GM12878 (cell line): Measurements from ENCODE around the gene HHIP. TPM values are rescaled to one million over a fixed set of nuclear protein-coding genes. Genes with fewer than 3 reads are reported as not detected.
A peak's percentile ranks its signal among the peaks of the same experiment; 100 is the strongest.

Experiments used
- ATAC-seq: fragments of 200-7000 bp; cut with Tn5 transposase; 3 replicates; pipeline ENCODE4 v1.9.1; 2020; ENCODE audit warnings: mild to moderate bottlenecking, moderate library complexity
- BruUV-seq: library from RNA; stranded (reverse); fragments of 400-500 nt; replicated peaks from 2 replicates; lab custom pipeline; 2021; lab: Mats Ljungman, UMichigan
- CTCF ChIA-PET: fragments of 300-600 bp; sonication (Branson Sonifier 250); formaldehyde crosslinking; extraction: SDS; loops from one replicate; lab custom pipeline; 2021; ENCODE audit warnings: inconsistent platforms; lab: Yijun Ruan, JAX
- POLR2A ChIA-PET: fragments of 350-600 bp; formaldehyde crosslinking; extraction: SDS; loops from one replicate; lab custom pipeline; 2021; ENCODE audit warnings: inconsistent platforms; lab: Charles Lee
- RAD21 ChIA-PET: fragments of 300-600 bp; sonication (Branson Sonifier 250); formaldehyde crosslinking; loops from one replicate; lab custom pipeline; 2023; ENCODE audit warnings: antibody characterized with exemption; ENCODE audit not compliant: unreplicated experiment; lab: Charles Lee
- SMC1A ChIA-PET: fragments of 300-600 bp; sonication (Branson Sonifier 250); formaldehyde crosslinking; loops from one replicate; lab custom pipeline; 2023; ENCODE audit not compliant: unreplicated experiment, uncharacterized antibody; lab: Charles Lee
- DNase-seq: peaks from one replicate; pipeline ENCODE4 v3.0.0-alpha.2; 2011; ENCODE audit warnings: low read depth, low spot score
- FAIRE-seq: peaks from 3 replicates; lab custom pipeline; 2011; peaks lifted over from hg19 to GRCh38; lab: Jason Lieb, UNC
- H2AFZ ChIP-seq: 2 replicates; pipeline ENCODE4 v1.6.0; 2011; ENCODE audit warnings: low read depth, low read length, control low read depth; ENCODE audit not compliant: control insufficient read depth
- H3K27ac ChIP-seq: 2 replicates; pipeline ENCODE4 v1.5.1; 2011; ENCODE audit warnings: control low read depth; ENCODE audit not compliant: control insufficient read depth, insufficient read depth
- H3K27me3 ChIP-seq, 2 experiments: replicated peaks in 1 of 2; 2 replicates each; pipeline versions ENCODE4 v1.6.0 to v1.6.1; 2011; ENCODE audit warnings: low read length in 1 of 2; ENCODE audit not compliant: control insufficient read depth in 2 of 2, insufficient read depth in 2 of 2
- H3K36me3 ChIP-seq, 2 experiments: 2 replicates each; pipeline ENCODE4 v1.5.1; 2011; ENCODE audit warnings: low read length in 1 of 2; ENCODE audit not compliant: control insufficient read depth in 2 of 2, insufficient read depth in 2 of 2
- H3K4me1 ChIP-seq: 2 replicates; pipeline ENCODE4 v1.6.1; 2011; ENCODE audit warnings: mild to moderate bottlenecking, low read length, moderate library complexity, mixed read lengths; ENCODE audit not compliant: control insufficient read depth, insufficient read depth
- H3K4me2 ChIP-seq: 2 replicates; pipeline ENCODE4 v1.6.0; 2011; ENCODE audit warnings: control low read depth; ENCODE audit not compliant: control insufficient read depth, insufficient read depth
- H3K4me3 ChIP-seq: fragments of 200-600 bp; sonication (generic); 2 replicates; pipeline ENCODE4 v1.5.1; 2016
- H3K79me2 ChIP-seq: 2 replicates; pipeline ENCODE4 v1.6.0; 2011; ENCODE audit warnings: low read length; ENCODE audit not compliant: control insufficient read depth, insufficient read depth
- H3K9ac ChIP-seq: 2 replicates; pipeline ENCODE4 v1.8.0; 2011; ENCODE audit warnings: low read length, control low read depth, mixed read lengths; ENCODE audit not compliant: control insufficient read depth, insufficient read depth
- H3K9me3 ChIP-seq: replicated peaks from 3 replicates; pipeline ENCODE4 v1.5.1; 2011; ENCODE audit warnings: mild to moderate bottlenecking, low read length; ENCODE audit not compliant: control insufficient read depth, insufficient read depth
- H4K20me1 ChIP-seq: 2 replicates; pipeline ENCODE4 v1.6.0; 2011; ENCODE audit not compliant: control insufficient read depth, insufficient read depth
- HDAC2 ChIP-seq: fragments of 200-600 bp; sonication (generic); IDR thresholded peaks from 2 replicates; pipeline ENCODE4 v1.6.1; 2017
- MEF2B ChIP-seq: fragments of 450-650 bp; IDR thresholded peaks from 2 replicates; pipeline ENCODE4 v1.6.1; 2018; ENCODE audit warnings: mild to moderate bottlenecking, moderate library complexity; ENCODE audit not compliant: partially characterized antibody, poor library complexity, severe bottlenecking
- MTA3 ChIP-seq: IDR thresholded peaks from 2 replicates; pipeline ENCODE4 v1.6.1; 2012; ENCODE audit warnings: low read length, inconsistent platforms, borderline replicate concordance
- PAX8 ChIP-seq: fragments of 450-650 bp; IDR thresholded peaks from 2 replicates; pipeline ENCODE4 v1.6.1; 2017; ENCODE audit warnings: mild to moderate bottlenecking, moderate library complexity
- RAD21 ChIP-seq: IDR thresholded peaks from 2 replicates; pipeline ENCODE4 v1.6.1; 2011; ENCODE audit warnings: mild to moderate bottlenecking, low read depth, low read length, moderate library complexity; ENCODE audit not compliant: insufficient read depth
- RBBP5 ChIP-seq: fragments of 200-600 bp; sonication (generic); conservative IDR thresholded peaks from 2 replicates; pipeline ENCODE4 v1.6.1; 2016
- SMC3 ChIP-seq: IDR thresholded peaks from 2 replicates; pipeline ENCODE4 v1.6.1; 2011; ENCODE audit warnings: low read length, improper control_type of control experiment, borderline replicate concordance
- SPI1 ChIP-seq: IDR thresholded peaks from 2 replicates; pipeline ENCODE4 v1.6.1; 2011; ENCODE audit warnings: low read depth, mild to moderate bottlenecking, low read length, moderate library complexity, borderline replicate concordance; ENCODE audit not compliant: insufficient read depth
- WGBS: methylation state at CpG from one replicate; pipeline ENCODE4 v1.1.6; 2016; ENCODE audit warnings: low lambda C conversion rate; ENCODE audit not compliant: insufficient replicate concordance, insufficient coverage; ENCODE audit errors: missing lambda C conversion rate; 5-methylcytosine and 5-hydroxymethylcytosine counted together
- in situ Hi-C: fragments of 300-500 bp; cut with MboI; formaldehyde crosslinking; loops from 9 replicates; pipeline ENCODE4 v1.14.3; 2018; ENCODE audit warnings: mixed read lengths
- intact Hi-C: fragments of 100-400 bp; cut with micrococcal nuclease; formaldehyde crosslinking; loops from one replicate; pipeline ENCODE4 v1.14.2; 2022; ENCODE audit not compliant: unreplicated experiment
- polyA plus RNA-seq, 11 experiments: library from polyadenylated mRNA; depleted of rRNA in 4 of 11; unstranded in 6 of 11; stranded (reverse) in 5 of 11; fragments of >200 nt; fragmentation: Nextera tagmentation in 4 of 11; fragmentation: Illumina TruSeq in 1 of 11; extraction: Ambion mirVana in 4 of 11; extraction: Trizol in 1 of 11; gene quantifications; 1 replicate in 1 of 11; 2 replicates in 10 of 11; pipeline versions ENCODE4 v1.2.1 to v1.2.3, GENCODE V29; 2011 to 2016; ENCODE audit warnings: inconsistent platforms in 2 of 11, missing spikeins in 2 of 11, low read depth in 1 of 11
- total RNA-seq, 4 experiments: library from RNA; depleted of rRNA in 3 of 4; stranded (reverse); fragments of >200 nt in 3 of 4; fragmentation: Illumina TruSeq in 1 of 4; extraction: Trizol in 1 of 4; gene quantifications; 2 replicates each; pipeline versions ENCODE4 v1.2.1 to v1.2.3, GENCODE V29; 2013 to 2021
- TF ChIP-seq, protein P1 (sequence below): fragments of 450-650 bp; formaldehyde crosslinking; IDR thresholded peaks from 2 replicates; pipeline ENCODE4 v1.4.0; 2022; ENCODE audit warnings: mild to moderate bottlenecking, moderate library complexity
- TF ChIP-seq, protein P2 (sequence below): IDR thresholded peaks from 2 replicates; pipeline ENCODE4 v1.6.1; 2012; ENCODE audit warnings: improper control_type of control experiment, low read depth, low read length; ENCODE audit not compliant: insufficient replicate concordance

HHIP gene
- total and polyA plus RNA-seq, 10 of the 15 experiments (the other 5 are each of a cell fraction or from before 2014, with no cell fraction given) = 0.06 to 0.56 (median 0.24) TPM; not detected in 1

GRCh38 chr4:144778364-144778763, 132.4 kb downstream of the HHIP start:
- Histone ChIP-seq H3K4me2 (no peak overlapping the region), H3K27me3 (no peaks in the 10 kb centered on the region), H3K9me3 (no peaks in the 10 kb centered on the region), H3K79me2 (no peaks in the 10 kb centered on the region), H2AFZ (no peak overlapping the region), H3K4me3 (no peak overlapping the region), H3K4me1 (no peaks in the 10 kb centered on the region), H3K27ac (no peak overlapping the region), H3K36me3 (no peaks in the 10 kb centered on the region), H3K9ac (no peak overlapping the region), H4K20me1 (no peaks in the 10 kb centered on the region)
- DNase-seq (no peak), ATAC-seq (peak; percentile 54), FAIRE-seq (no peak)
- ChIA-PET POLR2A (no interaction called here), SMC1A (no interaction called here), CTCF (no interaction called here), RAD21 (no interaction called here)
- 29% methylated on average over 2 of the region's 2 CpGs for WGBS
- in situ Hi-C loops = no loop called here
- no TSS peak for BruUV-seq
- intact Hi-C loops = no loop called here
- no peak for TF ChIP-seq RAD21
- TF ChIP-seq, protein P1, sequence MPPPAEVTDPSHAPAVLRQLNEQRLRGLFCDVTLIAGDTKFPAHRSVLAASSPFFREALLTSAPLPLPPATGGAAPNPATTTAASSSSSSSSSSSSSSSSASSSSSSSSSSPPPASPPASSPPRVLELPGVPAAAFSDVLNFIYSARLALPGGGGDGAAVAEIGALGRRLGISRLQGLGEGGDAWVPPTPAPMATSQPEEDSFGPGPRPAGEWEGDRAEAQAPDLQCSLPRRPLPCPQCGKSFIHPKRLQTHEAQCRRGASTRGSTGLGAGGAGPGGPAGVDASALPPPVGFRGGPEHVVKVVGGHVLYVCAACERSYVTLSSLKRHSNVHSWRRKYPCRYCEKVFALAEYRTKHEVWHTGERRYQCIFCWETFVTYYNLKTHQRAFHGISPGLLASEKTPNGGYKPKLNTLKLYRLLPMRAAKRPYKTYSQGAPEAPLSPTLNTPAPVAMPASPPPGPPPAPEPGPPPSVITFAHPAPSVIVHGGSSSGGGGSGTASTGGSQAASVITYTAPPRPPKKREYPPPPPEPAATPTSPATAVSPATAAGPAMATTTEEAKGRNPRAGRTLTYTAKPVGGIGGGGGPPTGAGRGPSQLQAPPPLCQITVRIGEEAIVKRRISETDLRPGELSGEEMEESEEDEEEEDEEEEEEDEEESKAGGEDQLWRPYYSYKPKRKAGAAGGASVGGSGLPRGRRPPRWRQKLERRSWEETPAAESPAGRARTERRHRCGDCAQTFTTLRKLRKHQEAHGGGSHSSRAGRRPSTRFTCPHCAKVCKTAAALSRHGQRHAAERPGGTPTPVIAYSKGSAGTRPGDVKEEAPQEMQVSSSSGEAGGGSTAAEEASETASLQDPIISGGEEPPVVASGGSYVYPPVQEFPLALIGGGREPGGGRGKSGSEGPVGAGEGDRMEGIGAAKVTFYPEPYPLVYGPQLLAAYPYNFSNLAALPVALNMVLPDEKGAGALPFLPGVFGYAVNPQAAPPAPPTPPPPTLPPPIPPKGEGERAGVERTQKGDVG = no peak
- TF ChIP-seq MEF2B = no peak
- TF ChIP-seq, protein P2, sequence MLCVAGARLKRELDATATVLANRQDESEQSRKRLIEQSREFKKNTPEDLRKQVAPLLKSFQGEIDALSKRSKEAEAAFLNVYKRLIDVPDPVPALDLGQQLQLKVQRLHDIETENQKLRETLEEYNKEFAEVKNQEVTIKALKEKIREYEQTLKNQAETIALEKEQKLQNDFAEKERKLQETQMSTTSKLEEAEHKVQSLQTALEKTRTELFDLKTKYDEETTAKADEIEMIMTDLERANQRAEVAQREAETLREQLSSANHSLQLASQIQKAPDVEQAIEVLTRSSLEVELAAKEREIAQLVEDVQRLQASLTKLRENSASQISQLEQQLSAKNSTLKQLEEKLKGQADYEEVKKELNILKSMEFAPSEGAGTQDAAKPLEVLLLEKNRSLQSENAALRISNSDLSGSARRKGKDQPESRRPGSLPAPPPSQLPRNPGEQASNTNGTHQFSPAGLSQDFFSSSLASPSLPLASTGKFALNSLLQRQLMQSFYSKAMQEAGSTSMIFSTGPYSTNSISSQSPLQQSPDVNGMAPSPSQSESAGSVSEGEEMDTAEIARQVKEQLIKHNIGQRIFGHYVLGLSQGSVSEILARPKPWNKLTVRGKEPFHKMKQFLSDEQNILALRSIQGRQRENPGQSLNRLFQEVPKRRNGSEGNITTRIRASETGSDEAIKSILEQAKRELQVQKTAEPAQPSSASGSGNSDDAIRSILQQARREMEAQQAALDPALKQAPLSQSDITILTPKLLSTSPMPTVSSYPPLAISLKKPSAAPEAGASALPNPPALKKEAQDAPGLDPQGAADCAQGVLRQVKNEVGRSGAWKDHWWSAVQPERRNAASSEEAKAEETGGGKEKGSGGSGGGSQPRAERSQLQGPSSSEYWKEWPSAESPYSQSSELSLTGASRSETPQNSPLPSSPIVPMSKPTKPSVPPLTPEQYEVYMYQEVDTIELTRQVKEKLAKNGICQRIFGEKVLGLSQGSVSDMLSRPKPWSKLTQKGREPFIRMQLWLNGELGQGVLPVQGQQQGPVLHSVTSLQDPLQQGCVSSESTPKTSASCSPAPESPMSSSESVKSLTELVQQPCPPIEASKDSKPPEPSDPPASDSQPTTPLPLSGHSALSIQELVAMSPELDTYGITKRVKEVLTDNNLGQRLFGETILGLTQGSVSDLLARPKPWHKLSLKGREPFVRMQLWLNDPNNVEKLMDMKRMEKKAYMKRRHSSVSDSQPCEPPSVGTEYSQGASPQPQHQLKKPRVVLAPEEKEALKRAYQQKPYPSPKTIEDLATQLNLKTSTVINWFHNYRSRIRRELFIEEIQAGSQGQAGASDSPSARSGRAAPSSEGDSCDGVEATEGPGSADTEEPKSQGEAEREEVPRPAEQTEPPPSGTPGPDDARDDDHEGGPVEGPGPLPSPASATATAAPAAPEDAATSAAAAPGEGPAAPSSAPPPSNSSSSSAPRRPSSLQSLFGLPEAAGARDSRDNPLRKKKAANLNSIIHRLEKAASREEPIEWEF = no peak
- no peak for TF ChIP-seq HDAC2
- TF ChIP-seq MTA3 = no peak
- TF ChIP-seq SPI1 = no peak
- TF ChIP-seq PAX8 = no peak
- TF ChIP-seq SMC3 = no peak
- TF ChIP-seq RBBP5 = no peak
